SU-DHL-6 (cell line): Measurements from ENCODE around the gene SLF2.

Source experiments
- EZH2phosphoT487 ChIP-seq: fragments of 200-600 bp; sonication (generic), shearing (Covaris generic); conservative IDR thresholded peaks from 2 replicates; pipeline ENCODE4 v1.6.1; 2018; ENCODE audit warnings: mild to moderate bottlenecking, antibody characterized with exemption, low read length, moderate library complexity, mixed read lengths
- TF ChIP-seq, protein P1 (sequence below): fragments of 200-600 bp; sonication (generic); IDR thresholded peaks from one replicate; pipeline ENCODE4 v1.5.1; 2017; ENCODE audit warnings: antibody characterized with exemption, mild to moderate bottlenecking, low read length, moderate library complexity; ENCODE audit not compliant: insufficient read depth, poor library complexity, severe bottlenecking

DNA sequence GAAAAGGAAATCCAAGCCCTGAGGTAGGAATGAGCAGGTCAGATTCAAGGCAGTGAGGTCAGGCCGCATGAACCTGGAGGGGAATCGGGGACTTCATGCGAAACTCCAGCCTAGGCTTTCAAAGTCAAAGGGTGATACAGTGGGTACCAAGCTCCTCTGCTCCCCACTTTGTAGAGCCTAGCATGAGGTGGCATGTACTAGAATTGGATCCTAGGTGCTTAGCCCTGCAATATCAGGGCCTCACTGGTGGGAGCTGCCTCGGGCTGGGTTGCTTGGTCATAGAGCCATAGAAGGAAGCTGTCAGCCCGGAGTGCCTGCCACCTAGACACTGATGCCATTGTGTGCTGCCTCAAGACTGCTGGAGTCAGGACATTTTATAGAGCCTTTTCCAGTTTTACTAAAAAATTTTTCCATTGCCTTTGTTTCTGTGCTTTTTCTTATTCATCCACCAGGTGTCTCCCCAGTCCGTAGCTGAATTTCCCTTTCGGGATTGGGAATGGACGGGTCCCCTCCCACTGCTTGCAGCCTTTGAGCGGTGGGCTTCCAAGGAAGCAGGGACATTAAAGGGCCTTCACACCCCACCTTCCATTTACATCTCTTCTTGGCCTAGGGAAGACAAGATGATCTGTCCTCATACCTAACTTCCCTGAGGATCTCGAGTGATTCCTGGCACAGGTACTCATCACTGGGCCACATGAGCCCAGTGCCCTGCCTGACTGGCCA, 81.4 kb downstream of the SLF2 start:
- TF ChIP-seq, protein P1, sequence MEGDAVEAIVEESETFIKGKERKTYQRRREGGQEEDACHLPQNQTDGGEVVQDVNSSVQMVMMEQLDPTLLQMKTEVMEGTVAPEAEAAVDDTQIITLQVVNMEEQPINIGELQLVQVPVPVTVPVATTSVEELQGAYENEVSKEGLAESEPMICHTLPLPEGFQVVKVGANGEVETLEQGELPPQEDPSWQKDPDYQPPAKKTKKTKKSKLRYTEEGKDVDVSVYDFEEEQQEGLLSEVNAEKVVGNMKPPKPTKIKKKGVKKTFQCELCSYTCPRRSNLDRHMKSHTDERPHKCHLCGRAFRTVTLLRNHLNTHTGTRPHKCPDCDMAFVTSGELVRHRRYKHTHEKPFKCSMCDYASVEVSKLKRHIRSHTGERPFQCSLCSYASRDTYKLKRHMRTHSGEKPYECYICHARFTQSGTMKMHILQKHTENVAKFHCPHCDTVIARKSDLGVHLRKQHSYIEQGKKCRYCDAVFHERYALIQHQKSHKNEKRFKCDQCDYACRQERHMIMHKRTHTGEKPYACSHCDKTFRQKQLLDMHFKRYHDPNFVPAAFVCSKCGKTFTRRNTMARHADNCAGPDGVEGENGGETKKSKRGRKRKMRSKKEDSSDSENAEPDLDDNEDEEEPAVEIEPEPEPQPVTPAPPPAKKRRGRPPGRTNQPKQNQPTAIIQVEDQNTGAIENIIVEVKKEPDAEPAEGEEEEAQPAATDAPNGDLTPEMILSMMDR, result peak; percentile 16
- no peak for TF ChIP-seq EZH2phosphoT487
